ENCODE data around the gene CDRT4.

Gene CDRT4

DNA sequence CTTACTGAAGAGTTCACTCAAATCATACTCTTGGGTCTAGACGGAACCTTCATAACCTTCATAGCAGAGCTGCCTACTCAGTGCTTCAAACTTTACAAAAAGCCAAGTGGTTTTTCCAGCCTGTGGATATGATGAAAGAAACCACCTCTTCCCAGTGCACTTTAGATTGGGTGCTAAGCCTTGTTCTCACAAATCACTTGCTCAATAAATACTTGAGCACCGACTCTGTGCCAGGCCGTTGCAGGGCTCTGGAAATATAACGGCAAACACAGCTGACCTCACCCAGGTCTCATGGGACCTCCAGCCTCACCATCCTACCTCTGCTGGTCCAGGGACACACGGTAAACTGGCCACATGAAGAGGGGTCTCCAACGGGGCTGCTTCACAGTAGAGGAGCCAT, 35.7 kb downstream of the CDRT4 start:
- no peak for DNase-seq (ENCODE audit: low read depth)

DNA sequence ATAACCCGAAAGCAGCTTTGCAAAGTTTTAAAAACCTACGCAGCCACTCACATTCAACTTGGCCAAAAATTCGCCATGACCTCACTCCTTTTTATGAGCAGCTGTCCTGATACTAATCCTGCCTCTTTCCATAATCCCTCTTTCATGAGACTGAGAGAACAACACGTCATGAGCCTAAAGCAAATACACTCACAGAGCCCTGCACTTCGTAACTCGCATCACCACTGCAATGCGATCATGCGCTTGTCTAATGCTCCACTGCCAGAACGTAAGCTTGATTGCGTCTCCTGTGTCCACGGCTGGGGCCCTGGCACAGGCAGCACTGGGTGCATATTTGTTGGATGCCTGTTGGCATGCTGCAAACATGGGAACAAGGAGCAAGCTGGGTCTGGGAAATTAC, 36.2 kb downstream of the CDRT4 start:
- no peak for DNase-seq (ENCODE audit: low read depth)

DNA sequence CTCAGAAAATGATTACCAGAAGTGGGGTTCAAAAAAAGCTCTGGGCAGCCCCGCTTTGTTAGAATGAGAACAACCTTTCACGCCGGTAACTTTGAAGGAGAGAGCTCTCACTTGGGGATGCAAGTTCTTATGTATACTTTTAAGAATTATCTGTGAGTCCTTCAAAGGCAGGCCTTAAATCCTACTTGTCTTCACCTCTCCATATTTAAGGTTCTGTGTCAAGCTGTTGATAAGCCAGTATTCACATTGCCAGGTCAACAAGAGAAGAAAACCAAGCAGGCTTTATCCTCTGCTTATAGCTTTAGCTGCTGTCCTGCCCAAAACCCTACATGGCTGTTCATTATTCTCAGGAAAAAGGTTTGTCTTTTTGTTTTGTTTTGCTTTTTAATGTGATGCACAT, 42.9 kb downstream of the CDRT4 start:
- DNase-seq (ENCODE audit: low read depth) = no peak

DNA sequence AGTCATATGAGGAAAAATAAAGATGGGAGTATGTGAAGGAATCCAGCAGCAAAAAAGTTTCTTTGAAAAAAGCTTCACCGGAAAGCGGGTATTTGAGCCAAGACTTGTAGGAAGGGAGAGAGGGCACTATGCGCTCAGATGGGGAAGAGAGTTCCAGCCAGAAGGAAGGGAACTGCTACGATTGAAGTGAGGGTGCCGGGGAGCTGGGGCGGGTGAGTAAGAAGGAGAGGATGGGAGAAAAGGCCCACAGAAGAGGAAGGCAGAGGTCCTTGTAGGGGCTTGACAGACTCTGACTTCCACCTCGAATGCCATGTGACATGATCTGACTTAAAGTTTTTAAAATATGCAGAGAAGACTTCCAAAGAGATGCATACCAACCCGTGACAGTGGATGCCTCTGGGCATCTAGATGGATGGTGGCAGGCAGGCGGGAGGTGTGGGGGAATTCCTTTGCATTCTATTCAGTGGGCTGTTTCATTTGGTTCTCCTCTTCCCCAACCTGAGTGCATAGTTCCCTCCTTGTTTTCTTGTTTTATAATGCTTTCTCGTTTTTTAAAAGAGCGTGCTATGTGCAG, 44.9 kb downstream of the CDRT4 start:
- DNase-seq (ENCODE audit: low read depth) = no peak

DNA sequence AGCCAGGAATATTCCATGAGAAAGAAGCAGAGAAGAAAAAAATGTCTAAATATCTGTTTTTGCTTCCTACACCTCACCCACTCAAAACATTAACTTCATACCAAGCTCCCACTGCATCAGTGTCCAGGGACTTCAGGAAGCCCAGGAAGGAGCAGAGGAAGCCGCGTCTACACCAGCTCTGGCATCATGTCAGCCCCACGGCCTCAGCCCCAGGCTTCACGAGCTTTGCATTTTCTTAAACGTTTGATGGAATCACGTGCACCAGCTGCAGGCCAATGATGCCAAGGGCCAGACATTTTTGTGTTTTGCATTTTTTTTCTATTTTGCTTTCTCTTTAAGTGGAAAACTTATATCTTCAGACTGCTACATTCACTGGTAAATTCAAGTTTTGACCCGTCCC, 48.6 kb downstream of the CDRT4 start:
- no peak for DNase-seq (ENCODE audit: low read depth)

DNA sequence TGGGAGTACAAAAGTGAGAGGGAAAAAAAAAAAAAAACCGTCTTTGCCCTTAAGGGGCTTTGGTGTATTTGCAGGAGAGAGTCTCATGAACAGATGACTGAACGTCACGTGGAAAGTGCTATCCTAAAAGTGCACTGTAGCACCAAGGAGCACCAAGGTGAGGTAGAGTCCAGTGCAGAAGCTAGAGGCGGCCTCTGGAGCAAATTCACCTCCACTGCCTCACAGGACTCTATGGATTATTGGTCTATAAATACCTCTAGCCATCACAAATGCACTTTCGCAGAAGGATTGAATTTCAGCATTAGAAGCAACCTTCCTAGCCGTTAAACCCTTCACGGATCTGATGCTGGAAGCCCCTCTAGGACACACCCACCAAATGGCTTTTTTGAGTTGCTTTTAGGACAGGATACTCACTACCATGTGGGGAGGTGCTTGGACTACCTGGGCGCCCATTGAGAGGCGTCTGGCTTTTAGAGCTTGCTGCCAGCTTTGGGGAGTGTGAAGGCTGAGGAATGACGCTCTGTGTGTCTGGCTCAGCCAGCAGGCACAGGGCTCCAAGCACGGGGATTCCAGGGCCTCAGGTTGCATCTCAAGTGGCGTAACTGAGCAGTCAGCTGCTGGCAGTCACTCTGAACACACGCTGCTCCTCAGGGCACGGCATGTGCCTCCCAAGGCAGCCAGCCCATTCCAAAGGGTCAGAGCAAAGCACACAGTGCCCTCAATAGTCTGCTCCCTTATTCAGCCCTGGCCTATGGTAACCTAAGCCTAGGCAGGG, 52.7 kb downstream of the CDRT4 start:
- no peak for DNase-seq (ENCODE audit: low read depth)

DNA sequence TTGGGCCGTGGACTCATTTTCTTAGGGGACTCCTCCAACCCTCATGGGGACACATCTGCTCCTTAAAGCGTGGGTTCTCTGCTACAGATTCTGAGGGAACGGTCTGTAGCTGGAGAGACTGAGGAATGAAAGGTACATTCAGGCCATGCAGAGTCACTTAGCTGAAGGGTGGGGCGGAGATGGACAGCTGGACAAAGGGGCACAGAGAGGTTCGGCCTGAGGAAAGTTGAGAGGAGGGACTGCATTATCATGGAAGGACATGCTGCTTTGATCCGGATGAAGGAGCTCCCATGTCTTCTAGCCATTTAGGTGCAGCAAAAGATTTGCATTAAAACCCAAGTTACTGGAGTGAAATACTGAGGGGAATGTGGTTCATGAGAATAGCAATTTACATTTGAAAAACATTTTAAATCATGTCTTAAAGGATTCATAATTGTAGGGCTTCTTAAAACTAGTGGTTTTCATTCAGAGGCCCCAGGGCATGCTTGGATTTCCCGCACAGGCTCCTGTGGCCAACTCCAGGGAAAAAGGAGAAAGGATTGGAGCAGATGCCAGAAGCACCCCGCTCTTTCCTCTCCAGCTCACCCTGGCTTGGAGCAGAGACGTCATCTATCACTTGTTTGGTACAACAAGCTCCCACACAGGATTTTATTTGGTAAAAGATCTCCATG, 54.2 kb downstream of the CDRT4 start:
- no peak for DNase-seq (ENCODE audit: low read depth)

DNA sequence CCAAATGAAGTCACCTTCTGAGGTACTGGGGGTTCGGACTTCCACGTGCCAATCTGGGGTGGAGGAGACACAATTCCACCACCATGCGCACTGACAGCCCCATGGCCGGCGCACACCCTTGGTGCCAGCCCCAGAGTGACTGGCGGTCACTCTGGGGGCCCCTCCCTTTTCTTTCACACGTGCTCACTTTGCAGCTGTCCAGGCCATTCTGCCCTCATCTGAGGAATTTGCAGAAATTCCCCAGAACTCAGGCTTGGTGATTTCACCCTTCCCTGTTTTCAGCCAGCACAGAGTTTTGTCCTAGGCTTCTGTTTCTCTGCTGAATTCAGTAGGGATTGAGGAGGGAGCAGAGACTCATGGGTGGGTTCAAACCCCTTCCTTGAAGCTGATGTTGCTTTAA, 54.8 kb downstream of the CDRT4 start:
- DNase-seq (ENCODE audit: low read depth) = no peak

DNA sequence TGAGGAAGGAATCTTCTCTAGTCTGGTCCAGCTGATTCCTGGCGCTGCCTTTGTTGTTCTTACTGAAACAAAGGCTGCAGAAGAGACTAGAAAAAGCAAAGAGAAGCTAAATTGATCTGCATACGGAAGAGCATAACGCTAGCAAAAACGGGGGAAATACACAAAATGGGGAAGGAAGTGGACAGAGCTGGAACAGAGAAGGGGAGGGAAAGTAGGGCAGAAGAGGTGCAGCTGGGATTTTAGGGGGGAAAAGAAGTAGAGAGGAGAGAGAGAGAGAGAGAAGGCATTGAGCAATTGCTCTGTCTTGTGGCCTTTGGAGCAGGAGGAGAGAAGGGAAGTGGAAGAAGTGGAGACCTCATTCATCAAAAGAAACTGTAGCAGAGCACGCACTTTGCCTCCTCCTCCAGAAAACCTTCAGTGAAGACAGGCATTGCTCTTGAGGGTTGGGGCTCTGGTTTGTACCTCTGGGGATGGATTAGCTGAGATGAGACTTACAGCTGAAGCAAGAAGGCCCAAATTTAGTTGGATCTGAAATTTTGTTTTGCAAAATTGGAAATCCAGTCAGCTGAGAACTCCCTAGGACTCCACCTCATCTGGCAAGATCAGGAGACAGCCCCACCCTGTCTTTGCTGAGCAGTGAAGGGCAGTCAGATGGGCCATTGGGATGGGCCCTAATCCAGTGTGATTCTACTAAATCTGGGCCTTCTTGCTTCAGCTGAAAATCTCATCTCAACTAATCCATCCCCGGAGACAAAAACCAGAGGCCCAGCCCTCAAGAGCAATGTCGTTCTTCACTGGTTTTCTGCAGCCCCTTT, 55.8 kb downstream of the CDRT4 start:
- no peak for DNase-seq (ENCODE audit: low read depth)

DNA sequence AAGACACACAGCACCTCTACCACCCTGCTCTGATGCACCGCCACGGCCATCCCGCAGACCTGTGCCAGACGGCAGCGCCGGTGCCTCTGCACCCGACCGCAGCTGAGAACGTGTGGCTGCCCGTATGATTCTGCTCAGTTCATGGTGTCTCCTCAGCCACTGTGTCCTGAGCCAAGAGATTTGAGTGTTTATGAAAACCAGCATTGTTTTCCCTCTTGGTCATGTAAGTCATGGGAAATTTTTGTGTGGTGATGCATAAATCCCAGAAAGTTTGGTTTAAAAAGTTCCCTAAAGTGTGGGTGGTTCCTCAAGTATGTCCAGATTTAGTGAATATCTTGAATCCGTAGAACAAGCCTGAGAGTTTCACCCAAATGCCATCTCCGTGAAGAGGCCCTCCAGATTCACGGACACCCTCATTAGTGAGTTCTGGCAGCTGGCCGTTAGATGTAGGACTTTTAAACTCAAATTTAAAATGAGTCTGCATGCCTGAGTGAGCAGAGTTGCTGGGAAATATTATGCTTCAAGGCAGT, 57.6 kb downstream of the CDRT4 start:
- DNase-seq (ENCODE audit: low read depth) = no peak

DNA sequence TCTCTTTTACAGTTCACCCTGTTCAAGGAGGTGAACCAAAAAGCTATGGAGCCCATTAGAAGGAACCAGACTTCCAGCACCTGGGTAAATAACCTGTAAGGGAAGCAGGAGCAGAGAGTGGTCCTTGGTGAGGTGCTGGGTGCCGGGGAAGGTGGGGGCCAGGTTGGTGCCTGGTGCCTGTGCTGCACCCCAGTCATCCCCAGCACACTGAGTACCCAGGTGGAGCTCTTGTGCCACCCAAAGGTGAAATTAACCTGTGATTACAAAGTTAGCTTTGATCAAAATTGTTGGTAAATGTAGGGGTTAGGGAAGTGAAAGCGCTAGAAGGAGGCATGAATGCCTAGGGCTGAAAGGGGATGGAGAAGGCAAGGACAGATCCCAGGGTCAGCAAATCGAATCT, 58.6 kb downstream of the CDRT4 start:
- DNase-seq (ENCODE audit: low read depth) = no peak

DNA sequence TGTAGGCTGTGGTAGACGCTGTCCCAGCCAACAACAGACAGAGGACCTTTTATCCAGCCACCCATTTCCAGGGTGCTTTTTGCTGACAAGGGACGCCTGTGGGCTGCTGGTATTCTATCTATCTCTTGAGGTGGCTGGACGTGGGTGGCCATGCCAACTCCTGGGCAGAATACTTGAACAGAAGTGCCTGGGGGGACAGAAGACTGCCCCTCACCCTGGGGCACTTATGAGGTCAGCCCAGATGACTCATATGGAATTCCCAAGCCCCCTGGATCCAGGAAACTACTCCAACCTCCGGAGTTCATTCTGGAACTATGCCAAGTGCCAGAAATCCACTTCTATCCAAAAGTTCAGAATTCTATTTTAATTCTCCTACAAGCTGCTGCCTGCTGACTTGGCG, 61.3 kb downstream of the CDRT4 start:
- no peak for DNase-seq (ENCODE audit: low read depth)

DNA sequence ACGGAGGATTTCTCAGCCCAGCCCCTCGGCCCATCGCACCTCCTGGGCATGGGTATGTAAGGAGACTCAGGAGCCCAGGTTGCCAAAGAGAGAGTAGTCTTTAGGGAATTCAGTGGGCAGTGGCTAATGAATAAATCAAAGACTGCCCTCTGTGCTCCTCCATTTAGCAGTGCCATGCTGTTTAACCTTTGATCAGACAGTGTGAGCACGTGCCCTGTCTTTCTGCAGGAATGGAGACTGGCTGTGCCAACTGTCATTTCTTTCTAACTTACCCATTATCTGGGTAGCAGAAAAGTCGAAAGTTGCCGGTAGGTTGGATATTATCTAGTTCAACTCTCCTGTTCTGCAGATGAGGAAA, 62.4 kb downstream of the CDRT4 start:
- DNase-seq (ENCODE audit: low read depth) = no peak

DNA sequence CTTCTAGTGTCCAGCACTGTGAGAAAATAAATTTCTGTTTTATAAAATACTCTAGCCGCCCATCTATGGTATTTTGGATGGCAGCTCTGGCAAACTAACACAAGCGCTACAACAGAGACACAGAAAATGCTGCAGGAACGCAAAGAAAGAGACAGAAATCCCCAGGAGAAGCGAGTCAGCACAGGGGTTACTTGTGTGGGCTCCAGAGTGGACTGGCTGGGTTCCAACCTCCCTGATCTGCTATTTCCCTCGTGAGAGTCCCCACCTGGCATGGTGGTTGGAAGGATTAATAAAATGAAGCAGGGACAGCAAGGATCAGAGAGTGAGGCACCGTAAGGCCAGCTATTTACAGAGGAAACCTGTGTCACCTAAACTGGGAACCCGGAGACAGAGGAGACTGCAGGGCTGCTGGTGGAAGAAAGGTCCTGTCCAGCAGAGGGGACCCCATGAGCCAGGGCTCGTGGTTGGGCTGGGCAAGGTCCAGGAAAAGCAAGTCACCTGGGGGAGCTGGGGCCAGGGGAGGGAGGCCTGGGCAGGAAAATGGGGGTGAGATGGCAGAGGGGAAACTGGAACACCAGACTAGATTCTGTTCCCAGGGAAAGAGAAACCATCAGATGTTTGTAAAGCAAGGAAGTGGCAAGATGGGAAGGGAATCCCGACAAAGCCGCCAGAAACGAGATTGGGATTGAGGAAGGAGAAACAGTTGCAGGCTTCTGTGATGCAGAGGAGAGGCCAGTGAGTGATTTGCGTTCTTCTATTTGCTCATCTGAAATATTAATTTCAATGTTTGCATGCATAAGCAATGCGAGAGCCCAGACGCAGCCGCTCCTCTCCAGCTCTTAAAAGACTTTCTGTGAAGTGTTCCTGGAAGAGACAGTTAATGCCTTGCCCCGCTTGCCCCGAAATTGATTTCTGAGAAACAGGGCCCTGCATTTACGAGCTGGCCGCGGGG, 63.0 kb downstream of the CDRT4 start:
- no peak for DNase-seq (ENCODE audit: low read depth)

DNA sequence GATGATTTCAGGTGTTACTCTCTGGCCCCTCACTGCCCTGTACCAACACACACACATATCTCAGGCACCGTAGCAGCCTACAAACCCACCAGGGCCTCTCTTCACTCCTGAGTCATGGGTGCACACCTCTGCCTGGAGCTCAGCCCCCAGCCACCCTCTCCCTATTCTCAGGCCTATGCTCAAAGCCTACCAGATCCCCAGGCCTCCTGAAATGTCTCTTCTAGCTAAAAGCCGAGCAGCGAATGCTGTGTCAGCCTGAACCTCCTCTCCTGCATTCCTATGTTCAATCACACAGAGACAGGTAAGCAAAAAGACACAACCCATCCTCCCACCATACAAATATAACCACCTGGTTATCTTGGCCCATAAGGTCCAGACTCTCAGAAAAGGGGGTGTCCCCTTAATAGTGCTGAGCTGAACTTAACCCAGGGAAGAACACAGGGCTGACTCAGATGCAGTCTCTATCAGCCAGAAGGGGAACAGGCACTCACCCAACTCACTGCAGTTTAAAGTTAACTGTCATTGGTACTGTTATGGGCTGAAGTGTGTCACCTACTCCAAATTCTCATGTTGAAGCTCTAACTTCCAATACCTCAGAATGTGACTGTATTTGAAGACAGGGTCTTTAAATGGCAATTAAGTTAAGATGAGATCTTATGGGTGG, 64.0 kb downstream of the CDRT4 start:
- DNase-seq (ENCODE audit: low read depth) = no peak

DNA sequence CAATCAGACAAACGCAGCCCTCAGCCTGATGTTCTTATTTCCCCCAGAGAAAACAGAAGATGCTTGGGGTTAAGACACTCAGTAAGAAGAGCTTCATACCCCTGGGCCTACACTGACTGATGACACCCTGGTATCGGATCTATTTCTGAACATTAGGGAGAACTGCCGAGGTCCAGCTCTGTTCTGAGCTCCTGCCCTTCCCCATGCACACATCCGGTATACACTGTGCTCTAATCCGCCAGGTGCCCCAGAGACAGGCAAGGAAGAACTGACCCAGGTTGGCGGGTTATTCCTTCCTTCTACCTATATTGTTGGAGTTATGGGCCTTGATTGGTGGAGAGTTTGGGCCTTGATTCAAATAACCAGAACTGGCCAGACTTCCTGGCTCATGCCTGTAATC, 68.0 kb downstream of the CDRT4 start:
- no peak for DNase-seq (ENCODE audit: low read depth)

DNA sequence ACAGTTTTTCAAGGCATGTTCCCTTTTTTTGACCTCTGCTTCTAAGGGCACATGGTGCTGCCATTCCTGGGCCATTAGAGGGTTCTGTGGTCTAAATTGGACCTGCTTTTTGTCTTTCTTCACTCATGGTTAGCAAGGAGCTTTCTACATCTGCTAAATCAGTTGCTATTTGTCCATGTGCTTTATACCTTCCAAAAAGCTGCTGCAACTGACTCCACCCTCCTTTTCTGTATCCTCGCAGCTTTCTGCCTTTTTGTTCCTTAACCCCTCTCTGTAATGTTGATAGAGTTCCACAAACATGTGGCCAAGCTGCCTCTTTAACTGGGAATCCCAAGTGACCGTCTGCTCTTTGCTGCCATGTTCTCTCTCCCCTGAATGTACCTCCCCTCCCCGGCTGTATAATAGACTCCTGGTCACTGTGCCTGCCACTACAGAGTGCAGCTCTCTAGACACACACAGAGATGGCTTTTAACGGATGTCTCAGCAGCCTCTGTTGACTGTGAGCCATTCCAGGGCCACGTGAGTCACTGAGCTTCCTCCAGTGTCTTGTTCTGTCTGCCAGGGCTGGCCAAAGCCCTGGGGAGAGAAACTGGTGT, 68.6 kb downstream of the CDRT4 start:
- no peak for DNase-seq (ENCODE audit: low read depth)

DNA sequence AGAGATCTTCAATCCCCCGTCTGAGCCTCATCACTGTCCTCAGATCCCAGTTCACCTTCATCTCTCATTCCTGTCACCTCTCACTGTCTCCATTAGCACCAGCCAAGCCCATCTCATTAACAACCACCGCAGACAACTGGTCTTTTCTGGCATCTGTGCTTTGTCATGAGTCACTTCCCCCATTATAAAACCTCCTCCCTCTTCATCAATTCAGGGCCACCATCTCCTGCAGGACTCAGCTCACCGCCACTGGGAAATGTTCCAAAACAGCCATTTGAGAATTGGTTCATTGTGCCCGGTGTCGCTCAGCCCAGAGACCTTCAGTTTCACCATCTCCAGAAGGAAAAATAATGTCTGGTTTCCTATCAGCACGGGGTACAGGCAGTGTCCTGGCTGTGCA, 69.1 kb downstream of the CDRT4 start:
- DNase-seq (ENCODE audit: low read depth) = no peak

DNA sequence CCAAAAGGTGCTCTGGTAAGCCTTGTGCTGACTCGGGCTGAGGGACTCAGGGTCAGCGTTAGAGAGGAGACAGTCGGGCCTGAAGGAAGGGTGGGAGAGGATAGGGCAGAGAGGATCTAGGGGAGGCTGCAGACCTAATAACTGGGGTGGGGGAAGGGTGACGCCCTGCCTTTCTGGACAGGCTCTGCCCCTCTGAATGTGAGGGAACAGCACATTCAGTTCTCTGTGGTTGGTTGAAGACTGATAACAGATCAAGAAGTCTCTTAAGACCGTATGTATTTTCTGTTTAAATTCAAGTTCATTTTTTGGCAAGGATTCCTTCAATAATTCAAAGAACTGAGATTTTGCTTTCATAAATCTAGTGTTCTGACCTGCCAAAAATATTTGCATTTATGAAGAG, 69.8 kb downstream of the CDRT4 start:
- DNase-seq (ENCODE audit: low read depth) = no peak

DNA sequence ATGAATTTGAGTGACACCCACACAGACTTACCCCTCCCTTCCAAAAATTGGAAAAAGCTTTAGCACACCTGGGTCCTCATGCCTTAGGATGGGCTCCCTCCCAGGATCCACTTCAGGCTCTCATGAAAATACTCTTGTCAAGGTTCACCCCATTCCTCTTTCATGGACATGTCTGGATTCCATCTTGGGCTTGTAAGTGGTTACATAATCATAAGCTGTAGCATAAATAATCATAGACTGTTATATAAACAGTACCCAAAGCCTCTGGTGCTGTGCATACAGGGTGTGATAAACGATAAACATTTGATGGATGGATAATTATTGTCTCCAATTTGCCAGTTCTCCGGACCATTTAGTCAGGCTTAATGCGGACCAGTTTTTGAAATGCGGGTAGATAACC, 72.3 kb downstream of the CDRT4 start:
- no peak for DNase-seq (ENCODE audit: low read depth)

Data from activated gamma-delta T cell treated with anti-CD3 and anti-CD28 coated beads, Interleukin-2, amount 50 U/mL, for 16 hours (primary cell).